ENCODE data around the gene P2RY8. TPM values are rescaled to one million over a fixed set of nuclear protein-coding genes. Genes with fewer than 3 reads are reported as not detected.
A peak's percentile ranks its signal among the peaks of the same experiment; 100 is the strongest.
"Not testable (repeated sequence)": the region's sequence is repeated elsewhere in the genome, so short reads cannot be mapped to it uniquely, and the experiment has no call there.

The P2RY8 gene
- polyA plus RNA-seq, 3 donors: 18.9 to 40.0 (median 33.3) TPM

DNA sequence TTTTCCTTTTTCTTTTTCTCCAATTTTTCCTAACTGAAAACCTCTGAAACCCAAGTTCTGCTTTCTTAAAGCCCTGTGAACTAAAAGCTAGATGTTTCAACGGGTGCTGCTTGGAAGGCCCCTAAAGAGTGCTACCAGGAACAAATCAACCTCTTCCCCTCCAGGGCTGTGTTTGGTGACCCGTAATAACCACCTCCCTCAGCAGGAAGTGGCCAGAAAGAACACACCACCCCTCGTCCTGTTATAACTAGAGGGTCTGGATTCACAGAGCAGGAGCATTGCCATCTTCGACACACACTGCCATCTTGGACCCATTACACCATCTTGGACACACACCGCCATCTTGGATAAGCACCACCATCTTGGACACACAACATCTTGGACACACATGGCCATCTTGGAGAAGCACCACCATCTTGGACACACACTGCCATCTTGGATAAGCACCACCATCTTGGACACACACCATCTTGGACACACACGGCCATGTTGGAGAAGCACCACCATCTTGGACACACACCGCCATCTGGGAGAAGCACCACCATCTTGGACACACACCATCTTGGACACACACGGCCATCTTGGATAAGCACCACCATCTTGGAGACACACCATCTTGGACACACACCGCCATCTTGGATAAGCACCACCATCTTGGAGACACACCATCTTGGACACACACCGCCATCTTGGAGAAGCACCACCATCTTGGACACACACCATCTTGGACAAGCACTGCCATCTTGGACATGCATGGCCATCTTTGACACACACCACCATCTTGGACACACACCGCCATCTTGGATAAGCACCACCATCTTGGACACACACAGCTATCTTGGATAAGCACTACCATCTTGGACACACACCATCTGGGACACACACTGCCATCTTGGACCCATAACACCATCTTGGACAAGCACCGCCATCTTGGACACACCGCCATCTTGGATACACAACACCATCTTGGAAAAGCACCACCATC, 89.7 kb downstream of the P2RY8 start:
- DNase-seq; H3K4me3 Mint-ChIP-seq; H3K27ac ChIP-seq (ENCODE audit: low read depth in 1 of 2, low read length in 2 of 2); H2AFZ ChIP-seq (ENCODE audit: insufficient read depth, low read depth, low read length, poor library complexity, severe bottlenecking); H3K4me3 ChIP-seq (replicated peaks in 1 of 3; ENCODE audit: low read depth in 2 of 3, low read length in 3 of 3); H3K27me3 Mint-ChIP-seq (ENCODE audit: low read depth in 3 of 3); H3K4me1 Mint-ChIP-seq; H3K9ac ChIP-seq (ENCODE audit: insufficient read depth, low read length, poor library complexity, severe bottlenecking); H3K4me2 ChIP-seq (replicated peaks; ENCODE audit: extremely low read depth, low read length, poor library complexity, severe bottlenecking); H3K27me3 ChIP-seq (ENCODE audit: control insufficient read depth in 2 of 2, insufficient read depth in 2 of 2, low read length in 2 of 2); H3K36me3 ChIP-seq (replicated peaks in 1 of 2; ENCODE audit: control insufficient read depth in 1 of 2, insufficient read depth in 2 of 2, low read length in 2 of 2): not testable (repeated sequence)
- intact Hi-C loops (cut with micrococcal nuclease): loop anchor here in 1 of 2 donors (5.0 kb wide), 1 partner anchor 45 kb away; no protein-coding TSS in a partner anchor
- H3K9me3 Mint-ChIP-seq: peaks cover 46 to 65% (median 60%) of the 10 kb centered on the region in 7 donors
- Histone ChIP-seq H4K20me1 (ENCODE audit: insufficient read depth, low read length) (peaks cover 23% of the 10 kb centered on the region), H3K9me3 (replicated peaks in 1 of 2; ENCODE audit: control insufficient read depth in 1 of 2, insufficient read depth in 1 of 2, low read length in 2 of 2) (peaks cover 34 to 60% of the 10 kb centered on the region in 2 donors), H3K4me1 (ENCODE audit: control insufficient read depth in 1 of 2, insufficient read depth in 2 of 2, low read length in 2 of 2) (peaks cover 10 to 12% of the 10 kb centered on the region in 2 donors), H3K79me2 (ENCODE audit: insufficient read depth, low read length) (peaks cover 21% of the 10 kb centered on the region)
- WGBS (ENCODE audit: insufficient coverage): 79% methylated on average over 12 of the region's 13 CpGs
- peaks cover 23 to 51% of the 10 kb centered on the region in 2 donors for H3K36me3 Mint-ChIP-seq
- peak overlapping the region in 5 of 7 donors; percentile 17 to 73 (median 52) for H3K27ac Mint-ChIP-seq

DNA sequence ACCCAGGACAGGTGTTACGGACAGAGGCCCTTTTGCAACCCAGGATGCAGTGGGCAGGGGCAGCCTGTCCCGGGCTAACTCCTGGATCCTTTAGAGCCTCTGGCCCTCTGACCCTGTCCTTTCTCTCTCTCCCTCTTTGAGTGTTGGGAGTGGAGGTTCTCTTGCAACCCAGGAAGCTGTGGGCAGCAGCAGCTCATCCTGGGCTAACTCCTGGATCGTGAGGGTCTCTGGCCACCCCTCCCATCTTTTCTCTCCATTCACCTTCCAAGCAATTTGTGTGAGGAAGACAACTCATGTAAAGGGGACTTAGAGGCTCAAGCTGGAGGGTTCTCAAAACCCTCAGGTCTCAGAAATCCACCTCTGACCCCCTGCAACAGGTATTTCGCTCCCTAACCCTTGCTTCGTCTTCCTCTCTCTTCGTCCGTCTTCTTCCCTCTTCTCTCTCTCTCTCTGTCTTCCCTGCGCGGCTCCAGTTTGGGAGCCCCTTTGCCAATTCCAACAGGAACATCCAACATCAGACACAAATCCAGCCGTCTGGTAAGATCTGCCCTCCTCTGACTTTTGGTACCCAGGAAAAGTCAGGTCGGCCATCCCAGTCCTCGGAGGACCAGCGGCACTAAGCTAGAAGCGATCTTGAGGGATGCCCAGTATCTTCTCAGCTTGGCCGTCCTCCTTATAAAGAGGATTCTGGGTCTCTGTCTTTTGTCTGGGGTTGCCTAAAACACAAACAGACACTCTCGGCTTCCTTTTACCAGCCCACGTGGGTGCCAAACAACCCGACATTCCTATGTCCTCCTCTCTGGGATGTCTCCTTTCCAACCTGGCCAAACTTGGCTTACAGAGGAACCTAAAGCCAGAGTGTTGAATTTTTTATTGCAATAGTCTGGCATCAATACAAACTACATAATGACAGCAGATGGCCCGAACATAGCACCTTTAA, 92.2 kb downstream of the P2RY8 start:
- Histone ChIP-seq H3K4me1 (ENCODE audit: control insufficient read depth in 1 of 2, insufficient read depth in 2 of 2, low read length in 2 of 2) (no peaks in the 10 kb centered on the region), H3K9me3 (replicated peaks in 1 of 2; ENCODE audit: control insufficient read depth in 1 of 2, insufficient read depth in 1 of 2, low read length in 2 of 2) (peaks cover 36 to 67% of the 10 kb centered on the region in 2 donors), H3K27me3 (ENCODE audit: control insufficient read depth in 2 of 2, insufficient read depth in 2 of 2, low read length in 2 of 2) (no peaks in the 10 kb centered on the region), H2AFZ (ENCODE audit: insufficient read depth, low read depth, low read length, poor library complexity, severe bottlenecking) (no peak overlapping the region), H3K4me3 (replicated peaks in 1 of 3; ENCODE audit: low read depth in 2 of 3, low read length in 3 of 3) (no peak overlapping the region), H3K4me2 (replicated peaks; ENCODE audit: extremely low read depth, low read length, poor library complexity, severe bottlenecking) (no peak overlapping the region), H4K20me1 (ENCODE audit: insufficient read depth, low read length) (no peaks in the 10 kb centered on the region), H3K36me3 (replicated peaks in 1 of 2; ENCODE audit: control insufficient read depth in 1 of 2, insufficient read depth in 2 of 2, low read length in 2 of 2) (peaks cover 3 to 24% of the 10 kb centered on the region in 2 donors), H3K9ac (ENCODE audit: insufficient read depth, low read length, poor library complexity, severe bottlenecking) (no peak overlapping the region), H3K79me2 (ENCODE audit: insufficient read depth, low read length) (peaks cover 2% of the 10 kb centered on the region), H3K27ac (ENCODE audit: low read depth in 1 of 2, low read length in 2 of 2) (no peak overlapping the region)
- intact Hi-C loops (cut with micrococcal nuclease): loop anchor here in 1 of 2 donors (5.0 kb wide), 1 partner anchor 43 kb away; no protein-coding TSS in a partner anchor
- Mint-ChIP-seq H3K4me1 (peaks cover 5% of the 10 kb centered on the region), H3K36me3 (peaks cover 26 to 59% of the 10 kb centered on the region in 2 donors), H3K9me3 (peaks cover 49 to 77% (median 63%) of the 10 kb centered on the region in 7 donors), H3K4me3 (no peak overlapping the region), H3K27ac (no peak overlapping the region), H3K27me3 (ENCODE audit: low read depth in 3 of 3) (peaks cover 0 to 7% (median 2%) of the 10 kb centered on the region in 3 donors)
- TF ChIP-seq, protein P1, sequence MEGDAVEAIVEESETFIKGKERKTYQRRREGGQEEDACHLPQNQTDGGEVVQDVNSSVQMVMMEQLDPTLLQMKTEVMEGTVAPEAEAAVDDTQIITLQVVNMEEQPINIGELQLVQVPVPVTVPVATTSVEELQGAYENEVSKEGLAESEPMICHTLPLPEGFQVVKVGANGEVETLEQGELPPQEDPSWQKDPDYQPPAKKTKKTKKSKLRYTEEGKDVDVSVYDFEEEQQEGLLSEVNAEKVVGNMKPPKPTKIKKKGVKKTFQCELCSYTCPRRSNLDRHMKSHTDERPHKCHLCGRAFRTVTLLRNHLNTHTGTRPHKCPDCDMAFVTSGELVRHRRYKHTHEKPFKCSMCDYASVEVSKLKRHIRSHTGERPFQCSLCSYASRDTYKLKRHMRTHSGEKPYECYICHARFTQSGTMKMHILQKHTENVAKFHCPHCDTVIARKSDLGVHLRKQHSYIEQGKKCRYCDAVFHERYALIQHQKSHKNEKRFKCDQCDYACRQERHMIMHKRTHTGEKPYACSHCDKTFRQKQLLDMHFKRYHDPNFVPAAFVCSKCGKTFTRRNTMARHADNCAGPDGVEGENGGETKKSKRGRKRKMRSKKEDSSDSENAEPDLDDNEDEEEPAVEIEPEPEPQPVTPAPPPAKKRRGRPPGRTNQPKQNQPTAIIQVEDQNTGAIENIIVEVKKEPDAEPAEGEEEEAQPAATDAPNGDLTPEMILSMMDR (IDR thresholded peaks at IDR 0.05): no peak
- no peak for DNase-seq
- 99% methylated on average over 11 of the region's 19 CpGs for WGBS (ENCODE audit: insufficient coverage)

Measured in CD14-positive monocyte (primary cell).